HS-27A (cell line): Measurements from ENCODE around the gene UFSP2.
A peak's percentile ranks its signal among the peaks of the same experiment; 100 is the strongest.
"Not testable (repeated sequence)": the region's sequence is repeated elsewhere in the genome, so short reads cannot be mapped to it uniquely, and the experiment has no call there.

ENCODE experiments used
- DNase-seq: peaks from one replicate; pipeline ENCODE4 v3.0.0-alpha.2; 2012; ENCODE audit warnings: low read depth, missing footprints

Gene UFSP2

GRCh38 chr4:185384061-185384460, 41.7 kb downstream of the UFSP2 start:
- DNase-seq = no peak

GRCh38 chr4:185383451-185383850, 42.3 kb downstream of the UFSP2 start:
- no peak for DNase-seq

DNA sequence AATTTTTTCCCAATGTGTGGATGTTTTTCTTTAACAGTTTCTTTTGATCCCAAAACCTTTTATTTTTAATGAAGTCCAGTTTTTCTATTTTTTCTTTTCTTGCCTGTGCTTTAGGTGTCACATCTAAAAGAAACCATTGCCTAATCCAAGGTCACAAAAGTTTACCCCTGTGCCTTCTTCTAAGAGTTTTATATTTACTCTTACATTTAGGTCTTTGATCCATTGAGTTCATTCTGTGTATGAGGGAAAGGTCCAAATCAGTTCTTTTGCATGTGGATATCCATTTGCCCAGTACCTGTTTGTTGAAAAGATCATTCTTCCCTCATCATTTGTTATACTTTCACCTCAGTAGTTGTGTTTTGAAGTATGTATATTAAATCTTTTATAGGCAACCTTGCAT, 43.0 kb downstream of the UFSP2 start:
- DNase-seq = no peak

GRCh38 chr4:185381288-185382196, 44.2 kb downstream of the UFSP2 start:
- no peak for DNase-seq

GRCh38 chr4:185380320-185380719, 45.4 kb downstream of the UFSP2 start:
- DNase-seq = no peak

DNA sequence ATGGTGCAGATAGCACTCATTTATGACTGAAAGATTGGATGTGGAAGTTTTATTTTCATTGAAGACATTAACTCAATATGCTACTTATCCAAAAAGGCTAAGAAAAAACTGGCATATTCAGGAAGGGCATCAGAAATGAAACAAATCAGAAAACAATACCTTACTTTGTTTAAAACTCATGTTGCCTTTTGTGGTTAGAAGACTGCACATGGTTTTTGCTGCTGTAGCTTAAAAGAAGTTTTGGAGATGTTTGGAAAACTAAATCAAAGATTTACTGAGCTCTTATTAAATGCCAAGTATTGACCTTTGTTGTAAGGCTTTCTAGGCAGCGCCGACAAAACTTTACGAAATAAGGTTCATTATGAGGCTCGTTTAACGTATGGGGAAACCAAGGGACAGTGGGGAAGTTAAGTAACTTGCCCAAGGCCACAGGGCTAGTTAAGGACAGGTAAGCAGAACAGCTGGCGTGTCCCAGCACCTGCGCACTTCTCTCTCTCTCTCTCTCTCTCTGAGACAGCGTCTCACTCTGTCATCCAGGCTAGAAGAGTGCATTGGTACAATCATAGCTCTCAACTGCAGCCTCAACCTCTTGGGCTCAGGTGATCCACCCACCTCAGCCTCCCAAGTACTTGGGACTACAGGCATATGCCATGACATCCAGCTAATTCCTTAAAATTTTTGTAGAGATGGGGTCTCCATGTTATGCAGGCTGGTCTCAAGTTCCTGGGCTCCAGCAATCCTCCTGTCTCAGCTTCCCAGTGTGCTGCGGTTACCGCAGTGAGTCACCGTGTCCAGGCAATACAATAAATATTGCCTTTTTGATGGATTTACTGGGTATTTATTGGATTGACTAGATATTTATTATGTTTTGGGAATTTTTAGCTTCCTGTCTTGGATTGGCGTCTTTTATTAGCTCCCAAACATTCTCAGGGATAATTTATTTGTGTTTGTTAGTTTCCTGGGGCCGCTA, 46.2 kb downstream of the UFSP2 start:
- no peak for DNase-seq

DNA sequence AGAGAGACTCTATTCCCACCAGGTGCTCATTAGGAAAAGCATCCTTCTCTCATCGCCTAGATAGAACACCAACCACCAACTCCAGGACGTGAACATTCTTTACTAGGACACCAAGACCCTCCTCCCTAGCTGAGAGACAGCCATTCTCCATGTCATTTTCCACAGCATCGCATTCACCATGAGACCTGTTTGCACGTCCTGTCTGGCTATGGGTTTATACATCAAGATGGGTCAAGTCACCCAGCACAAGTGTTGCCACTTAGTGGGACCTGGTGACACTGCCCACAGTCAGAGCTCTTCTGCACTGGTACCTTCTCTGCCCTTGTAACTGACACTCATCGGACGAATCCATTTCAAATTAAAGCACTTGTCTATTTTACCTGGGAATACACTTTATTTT, 47.5 kb downstream of the UFSP2 start:
- DNase-seq = no peak

DNA sequence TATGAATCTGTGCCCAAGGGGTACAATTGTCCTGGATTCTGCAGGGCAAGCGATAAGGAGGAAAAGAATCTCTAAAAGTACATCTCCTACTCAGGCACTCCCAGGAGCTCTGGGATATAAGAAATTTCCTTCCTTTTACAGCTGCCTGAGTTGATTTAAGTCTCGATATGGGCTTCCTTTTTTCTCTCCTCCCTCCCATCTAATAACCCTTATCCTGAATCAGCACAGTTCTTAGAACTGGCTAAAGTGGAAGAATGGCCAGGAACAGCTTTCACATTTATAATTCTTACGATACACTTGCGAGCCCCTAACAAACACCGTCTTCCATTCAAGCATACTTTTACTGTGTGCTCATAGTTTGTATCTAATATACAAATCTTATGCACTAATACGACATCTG, 51.2 kb downstream of the UFSP2 start:
- no peak for DNase-seq

DNA sequence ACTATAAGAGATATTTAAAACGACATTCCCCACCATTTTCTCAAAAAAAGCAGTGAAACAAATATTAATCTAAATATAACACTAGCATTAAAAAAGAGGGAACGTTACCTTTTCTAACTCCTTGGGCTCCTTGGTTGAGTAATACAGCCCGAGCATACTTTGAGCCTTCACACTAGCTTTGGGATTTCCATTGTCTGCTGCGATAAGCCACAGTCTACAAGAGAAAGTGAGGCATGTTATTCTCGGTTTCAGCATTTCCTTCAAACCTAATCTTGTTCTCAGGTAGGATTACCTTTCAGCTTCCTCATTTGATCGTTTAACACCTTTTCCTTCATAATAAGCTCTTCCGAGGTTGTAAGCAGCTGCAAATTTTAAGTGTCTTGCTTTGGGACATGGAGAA, 51.7 kb downstream of the UFSP2 start:
- no peak for DNase-seq

- DNase-seq = no peak
Measured at GRCh38 chr4:185371702-185372101, 54.1 kb downstream of the UFSP2 start.

- DNase-seq = no peak
Measured at GRCh38 chr4:185370268-185370949, 55.4 kb downstream of the UFSP2 start.

DNA sequence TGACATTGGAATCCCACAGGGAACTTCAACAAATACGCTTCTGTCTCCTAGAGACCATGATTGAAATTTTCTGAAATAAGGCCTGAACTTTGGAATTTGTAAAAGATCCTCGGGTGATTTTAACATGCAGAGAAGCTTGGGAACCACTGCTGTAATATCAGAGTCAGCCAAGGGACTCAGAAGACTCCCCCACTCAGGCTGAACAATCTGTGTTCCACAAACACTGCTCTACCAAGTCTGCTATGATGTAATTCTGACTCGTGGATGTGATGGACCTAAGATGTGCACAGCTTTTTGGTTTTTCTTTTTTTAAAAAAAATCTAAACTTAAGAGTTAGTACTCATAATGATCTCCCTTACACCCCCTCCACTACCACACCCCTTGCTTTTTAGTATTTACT, 56.0 kb downstream of the UFSP2 start:
- DNase-seq = no peak

DNA sequence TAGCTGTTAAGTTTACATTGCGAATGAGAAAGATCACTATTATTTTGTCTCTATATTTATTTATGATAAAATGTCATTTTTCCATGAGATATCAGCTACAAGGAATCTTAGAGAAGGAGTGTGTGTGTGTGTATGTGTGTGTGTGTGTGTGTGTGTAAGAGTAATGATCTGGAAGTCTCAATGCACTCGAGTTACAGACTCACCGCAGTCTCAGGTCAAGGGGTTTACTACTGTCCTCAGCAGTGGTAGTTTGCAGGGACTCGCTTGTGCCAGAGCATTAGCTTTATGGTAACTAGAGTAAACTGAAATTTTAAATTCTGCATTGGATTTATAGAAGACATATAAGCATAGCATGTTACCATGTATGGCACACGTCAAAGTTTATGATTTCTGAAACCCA, 60.9 kb downstream of the UFSP2 start:
- DNase-seq = no peak

- DNase-seq = no peak
Measured at GRCh38 chr4:185363251-185363650, 62.5 kb downstream of the UFSP2 start.

DNA sequence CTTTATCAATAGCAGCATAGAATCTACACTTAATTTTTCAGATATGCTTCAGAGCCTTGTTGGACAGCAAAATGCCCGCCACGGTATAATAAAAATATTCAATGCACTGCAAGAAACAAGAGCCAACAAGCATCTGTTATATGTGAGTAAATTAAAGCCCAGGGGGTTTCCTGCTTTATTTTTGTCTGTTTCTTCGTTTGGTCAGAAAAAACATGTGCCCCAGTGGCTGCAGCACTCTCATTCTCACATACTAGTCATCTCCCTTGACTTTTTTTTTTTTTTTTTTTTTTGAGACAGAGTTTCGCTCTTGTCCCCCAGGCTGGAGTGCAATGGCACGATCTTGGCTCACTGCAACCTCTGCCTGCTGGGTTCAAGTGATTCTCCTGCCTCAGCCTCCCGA, 63.2 kb downstream of the UFSP2 start:
- not testable (repeated sequence) for DNase-seq

DNA sequence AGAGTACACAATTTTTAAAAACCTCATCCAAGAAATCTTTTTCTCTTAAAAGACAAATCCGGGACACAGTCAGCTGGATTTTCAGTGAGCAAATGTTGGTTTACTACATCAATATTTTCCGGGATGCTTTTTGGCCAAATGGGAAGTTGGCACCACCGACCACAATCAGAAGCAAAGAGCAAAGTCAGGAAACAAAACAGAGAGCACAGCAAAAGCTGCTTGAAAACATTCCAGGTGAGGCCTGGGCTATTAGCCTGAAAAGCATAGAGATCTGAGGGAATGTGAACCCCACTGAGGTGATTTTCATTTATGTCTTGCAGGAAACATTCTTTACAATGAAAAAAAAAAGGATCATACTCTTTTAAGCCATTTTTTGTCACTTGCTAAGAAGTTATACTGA, 63.9 kb downstream of the UFSP2 start:
- DNase-seq = no peak

GRCh38 chr4:185359767-185360446, 65.9 kb downstream of the UFSP2 start:
- no peak for DNase-seq

GRCh38 chr4:185358959-185359358, 66.8 kb downstream of the UFSP2 start:
- DNase-seq = peak; percentile 34

GRCh38 chr4:185358514-185358913, 67.2 kb downstream of the UFSP2 start:
- DNase-seq = peak; percentile 8

- no peak for DNase-seq
Measured at GRCh38 chr4:185357733-185358440, 67.9 kb downstream of the UFSP2 start.

- DNase-seq = no peak
Measured at GRCh38 chr4:185357211-185357610, 68.6 kb downstream of the UFSP2 start.
